ENCODE measurements around the gene CD55.

The CD55 gene

DNA sequence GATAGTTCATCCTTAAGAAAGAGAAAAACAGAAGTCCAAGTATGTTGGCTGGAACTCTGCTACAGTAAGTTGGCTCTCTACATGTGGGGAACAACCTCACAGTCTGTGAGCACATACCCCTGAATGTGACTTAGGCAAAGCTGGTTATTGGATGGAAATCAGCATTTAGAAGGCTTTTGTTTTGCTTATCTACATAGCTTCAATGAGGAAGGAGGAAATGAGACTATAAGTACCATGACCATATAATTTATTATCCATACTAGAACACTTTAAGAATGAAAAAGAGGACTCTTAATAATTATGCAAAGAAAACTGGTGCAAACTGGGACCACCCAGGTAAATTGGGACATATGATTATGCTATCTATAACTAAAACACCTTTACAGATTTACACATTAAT lies 31.7 kb upstream of the CD55 start:
- H3K4me3 ChIP-seq (ENCODE audit: low read length): no peak overlapping the region
- TF ChIP-seq CTCF (IDR thresholded peaks at IDR 0.05; ENCODE audit: insufficient read depth, low read depth, low read length, missing control alignments): no peak
- DNase-seq (ENCODE audit: low read depth): no peak

DNA sequence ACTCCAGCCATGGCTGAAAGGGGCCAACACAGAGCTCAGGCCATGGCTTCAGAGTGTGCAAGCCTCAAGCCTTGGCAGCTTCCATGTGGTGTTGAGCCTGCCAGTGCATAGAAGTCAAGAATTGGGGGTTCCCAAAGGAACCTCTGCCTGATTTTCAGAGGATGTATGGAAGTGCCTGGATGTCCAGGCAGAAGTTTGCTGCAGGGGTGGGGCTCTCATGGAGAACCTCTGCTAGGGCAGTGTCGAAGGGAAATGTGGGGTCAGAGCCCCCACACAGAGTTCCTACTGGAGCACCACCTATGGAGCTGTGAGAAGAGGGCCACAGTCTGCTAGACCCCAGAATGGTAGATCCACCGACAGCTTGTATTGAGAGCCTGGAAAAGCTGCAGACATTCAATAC lies 29.8 kb upstream of the CD55 start:
- TF ChIP-seq CTCF (IDR thresholded peaks at IDR 0.05; ENCODE audit: insufficient read depth, low read depth, low read length, missing control alignments): no peak
- no peak overlapping the region for H3K4me3 ChIP-seq (ENCODE audit: low read length)
- no peak for DNase-seq (ENCODE audit: low read depth)

DNA sequence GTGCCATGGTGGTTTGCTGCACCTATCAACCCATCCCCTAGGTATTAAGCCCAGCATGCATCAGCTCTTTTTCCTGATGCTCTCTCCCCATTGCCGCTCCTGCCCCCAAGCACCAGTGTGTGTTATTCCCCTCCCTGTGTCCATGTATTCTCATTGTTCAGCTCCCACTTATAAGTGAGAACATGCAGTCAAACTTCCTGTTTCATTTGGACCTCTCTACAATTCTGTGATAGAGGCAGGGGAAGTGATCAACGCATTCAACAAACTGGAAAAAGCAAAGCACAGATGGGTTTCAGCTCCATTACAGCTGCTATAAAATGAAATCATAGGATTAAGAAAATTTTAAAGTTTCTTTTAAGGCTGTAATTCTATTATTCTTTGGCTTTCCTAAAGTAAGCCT lies 23.3 kb upstream of the CD55 start:
- TF ChIP-seq CTCF (IDR thresholded peaks at IDR 0.05; ENCODE audit: insufficient read depth, low read depth, low read length, missing control alignments): no peak
- no peak for DNase-seq (ENCODE audit: low read depth)
- no peak overlapping the region for H3K4me3 ChIP-seq (ENCODE audit: low read length)

- DNase-seq (ENCODE audit: low read depth): peak; percentile 28
- no peak overlapping the region for H3K4me3 ChIP-seq (ENCODE audit: low read length)
- TF ChIP-seq CTCF (IDR thresholded peaks at IDR 0.05; ENCODE audit: insufficient read depth, low read depth, low read length, missing control alignments): no peak
These were observed 22.7 kb upstream of the CD55 start for GRCh38 chr1:207298636-207299398.

DNA sequence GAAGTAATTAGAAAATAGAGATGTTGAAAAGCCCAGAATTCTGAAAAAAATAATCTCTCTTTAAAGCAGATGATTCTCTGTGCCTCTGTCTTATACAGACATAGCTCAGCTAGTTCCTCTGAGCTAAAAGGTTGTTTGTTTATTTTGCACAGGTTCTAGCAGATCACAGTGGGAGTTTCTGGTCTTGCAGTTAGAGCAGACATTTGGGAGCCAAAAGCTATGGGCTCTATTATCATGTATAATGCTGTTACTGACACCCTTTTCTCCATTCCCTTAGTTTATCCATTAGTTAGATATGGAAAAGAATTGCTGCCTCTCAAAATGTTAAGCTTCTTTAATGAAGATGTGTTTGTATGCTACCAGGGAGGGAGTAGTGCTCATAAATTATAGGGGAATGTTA lies 20.5 kb upstream of the CD55 start:
- no peak for DNase-seq (ENCODE audit: low read depth)
- no peak for TF ChIP-seq CTCF (IDR thresholded peaks at IDR 0.05; ENCODE audit: insufficient read depth, low read depth, low read length, missing control alignments)
- H3K4me3 ChIP-seq (ENCODE audit: low read length): no peak overlapping the region

DNA sequence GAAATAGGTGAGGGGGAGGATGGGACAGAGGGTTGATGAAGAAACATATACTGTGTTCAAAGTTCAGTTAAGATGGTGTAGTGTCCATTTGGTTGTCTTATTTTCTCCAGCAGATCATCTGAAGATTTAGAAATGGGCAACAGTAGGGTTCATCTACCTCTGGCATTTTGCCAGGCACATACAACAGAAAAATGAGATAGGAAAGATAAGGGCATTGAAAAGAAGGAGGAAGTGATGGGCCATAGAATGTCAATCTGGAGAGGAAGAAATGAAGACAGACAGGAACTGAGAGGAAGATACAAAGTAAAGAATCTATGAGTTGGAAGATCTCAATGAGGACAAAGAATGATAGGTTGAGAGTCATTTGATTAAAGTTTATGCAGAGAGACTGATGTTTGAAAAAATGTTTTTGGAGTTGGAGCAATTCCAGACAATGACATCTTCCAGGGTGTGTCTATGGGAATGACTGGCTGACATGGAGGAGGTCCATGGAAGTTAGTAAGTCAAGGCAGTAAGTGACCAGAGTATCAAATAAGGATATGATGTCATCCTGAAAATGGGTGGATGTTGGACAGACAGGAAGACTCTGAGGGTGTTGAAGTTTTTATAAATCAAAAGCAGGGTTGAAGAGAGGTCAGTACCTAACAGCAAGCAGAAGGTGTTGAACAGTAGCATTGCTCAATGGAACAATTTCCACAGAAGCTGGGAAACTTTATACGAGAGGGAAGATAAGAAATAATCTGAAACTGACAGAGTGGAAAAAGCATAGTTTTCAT lies 18.7 kb upstream of the CD55 start:
- peak; percentile 19 for DNase-seq (ENCODE audit: low read depth)
- no peak for TF ChIP-seq CTCF (IDR thresholded peaks at IDR 0.05; ENCODE audit: insufficient read depth, low read depth, low read length, missing control alignments)
- H3K4me3 ChIP-seq (ENCODE audit: low read length): no peak overlapping the region
